NCI-H2107 (cell line): ENCODE results near the gene COL27A1.

Experiments
- DNase-seq: peaks from one replicate; lab custom pipeline; 2025; lab: John Stamatoyannopoulos, UW

Gene COL27A1

DNA sequence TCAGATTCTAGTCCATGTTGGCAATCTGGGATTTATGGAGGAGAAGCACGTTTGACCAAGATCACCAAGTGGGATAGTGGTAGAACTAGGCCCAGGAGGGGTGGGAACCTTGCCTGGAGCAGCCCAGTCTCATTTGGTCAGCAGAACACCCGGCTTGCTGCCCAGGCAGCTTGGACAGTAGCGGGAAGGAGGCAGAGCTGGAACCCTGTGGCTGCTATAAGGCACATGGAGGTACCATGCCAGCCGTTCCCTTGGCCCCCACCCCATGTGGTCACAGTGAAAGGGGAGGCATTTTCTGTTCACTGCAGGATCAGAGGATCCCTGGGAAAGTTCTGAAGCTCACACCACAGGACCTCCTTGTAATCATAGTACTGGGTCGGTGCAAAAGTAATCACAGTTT lies 92.2 kb downstream of the COL27A1 start:
- no peak for DNase-seq

DNA sequence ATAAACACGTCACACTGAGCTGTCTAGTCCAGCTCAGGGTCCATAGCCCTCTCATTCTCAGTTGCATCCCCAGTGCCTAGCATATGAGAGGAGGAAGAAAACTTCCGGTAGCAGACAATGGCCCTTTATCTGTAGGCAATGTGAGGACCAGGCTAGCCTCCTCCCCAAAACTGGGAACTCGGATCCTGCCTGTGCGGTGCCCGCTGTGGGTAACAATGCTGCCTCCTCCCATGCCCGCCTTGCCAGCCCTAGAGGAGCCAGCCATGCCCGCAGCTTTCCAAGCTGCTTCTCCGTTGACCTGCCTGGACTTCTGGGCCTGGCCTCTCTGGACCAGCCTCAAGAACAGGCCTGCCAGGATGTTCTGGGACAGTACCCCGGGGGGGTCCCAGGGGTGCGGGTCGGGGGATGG lies 93.0 kb downstream of the COL27A1 start:
- DNase-seq = no peak

DNA sequence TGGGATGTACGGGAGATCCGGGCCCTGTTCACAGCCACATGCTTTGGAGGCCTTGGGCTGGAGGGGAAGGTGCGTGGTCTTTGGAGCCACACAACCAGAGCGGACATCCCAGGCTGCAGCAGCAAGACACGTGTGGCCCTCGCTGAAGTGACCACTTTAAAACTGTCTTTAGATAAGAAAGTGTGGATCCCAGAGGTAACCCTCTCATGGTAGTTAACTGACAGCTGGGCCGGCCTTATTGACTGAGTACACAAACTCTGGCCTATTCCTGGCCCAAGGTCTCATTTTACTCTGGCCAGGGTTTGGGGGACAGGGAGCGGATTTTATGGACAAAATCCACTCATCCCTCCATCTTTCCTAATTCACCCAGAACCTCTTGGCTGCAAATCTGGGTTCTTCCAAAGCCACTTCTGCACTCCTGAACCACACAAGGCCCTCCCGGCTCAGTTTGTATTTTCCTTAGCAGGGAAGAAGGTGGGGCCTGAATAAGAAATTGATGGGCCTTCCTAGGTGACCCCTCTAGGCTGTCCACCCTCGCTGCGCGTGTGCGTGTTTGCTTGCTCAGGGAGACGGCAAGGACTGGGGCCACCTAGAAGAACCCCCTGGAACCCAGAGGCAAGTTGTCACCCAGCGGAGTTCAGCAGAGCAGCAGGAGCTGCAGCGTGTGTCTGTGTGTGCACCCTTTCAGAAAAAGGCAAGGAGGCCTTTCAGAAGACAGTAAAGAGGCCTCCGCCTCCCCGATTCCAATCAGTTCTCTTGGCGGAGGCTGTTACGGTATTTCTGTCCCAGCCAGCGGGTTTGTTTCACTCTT lies 94.3 kb downstream of the COL27A1 start:
- no peak for DNase-seq

DNA sequence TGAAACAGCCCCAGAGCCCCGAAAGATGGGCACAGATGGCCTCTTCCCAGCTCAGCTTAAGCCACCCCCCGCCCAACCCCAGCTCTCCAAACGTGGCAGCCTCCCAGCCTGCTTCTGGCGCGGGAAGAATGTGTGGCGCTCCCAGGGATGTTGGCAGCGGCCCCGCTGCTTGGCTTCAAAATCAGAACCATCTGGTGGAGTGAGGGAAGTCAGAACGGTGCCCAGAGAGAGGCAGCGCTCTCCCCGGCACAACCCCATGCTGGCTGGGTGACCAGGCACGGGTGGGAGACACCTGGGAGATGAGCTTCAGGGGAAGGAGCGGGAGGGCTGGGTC lies 94.9 kb downstream of the COL27A1 start:
- no peak for DNase-seq

DNA sequence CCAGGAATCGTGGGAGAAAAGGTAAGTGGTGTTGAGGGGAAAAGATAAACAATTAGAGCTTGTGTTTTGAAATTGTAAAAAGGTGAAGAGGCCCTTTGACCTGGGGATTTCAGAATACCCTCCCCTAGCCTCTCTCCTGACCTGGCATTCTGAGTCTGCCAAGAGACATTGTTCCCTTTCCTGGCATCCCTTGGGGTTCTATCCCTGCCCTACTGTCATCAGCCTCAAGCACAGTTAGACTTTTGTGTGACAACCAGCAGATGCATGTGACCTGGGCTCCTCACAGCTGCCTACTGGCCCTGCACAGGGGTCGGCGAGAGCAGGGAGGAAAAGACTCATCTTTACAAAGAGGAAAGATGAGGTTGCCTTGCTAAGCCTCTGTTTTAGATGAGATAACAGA lies 95.3 kb downstream of the COL27A1 start:
- no peak for DNase-seq

DNA sequence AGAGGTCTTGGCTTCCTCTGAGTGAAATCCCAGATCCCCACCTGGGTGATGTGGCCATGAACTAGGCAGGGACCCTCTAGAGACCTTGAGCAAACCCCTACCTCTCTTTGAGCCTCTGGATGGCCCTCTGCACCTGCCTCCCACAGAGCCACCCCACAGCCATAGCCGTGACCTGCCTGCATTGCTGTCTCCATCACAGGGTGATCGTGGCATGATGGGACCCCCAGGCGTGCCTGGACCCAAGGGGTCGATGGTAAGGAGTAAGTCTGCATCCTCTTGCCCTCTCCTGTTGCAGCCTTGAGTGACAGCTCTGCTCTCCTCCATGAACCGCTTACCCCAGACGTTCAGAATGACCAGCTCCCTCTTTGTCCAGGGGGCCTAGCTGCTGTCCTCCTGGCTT lies 97.1 kb downstream of the COL27A1 start:
- DNase-seq = no peak

DNA sequence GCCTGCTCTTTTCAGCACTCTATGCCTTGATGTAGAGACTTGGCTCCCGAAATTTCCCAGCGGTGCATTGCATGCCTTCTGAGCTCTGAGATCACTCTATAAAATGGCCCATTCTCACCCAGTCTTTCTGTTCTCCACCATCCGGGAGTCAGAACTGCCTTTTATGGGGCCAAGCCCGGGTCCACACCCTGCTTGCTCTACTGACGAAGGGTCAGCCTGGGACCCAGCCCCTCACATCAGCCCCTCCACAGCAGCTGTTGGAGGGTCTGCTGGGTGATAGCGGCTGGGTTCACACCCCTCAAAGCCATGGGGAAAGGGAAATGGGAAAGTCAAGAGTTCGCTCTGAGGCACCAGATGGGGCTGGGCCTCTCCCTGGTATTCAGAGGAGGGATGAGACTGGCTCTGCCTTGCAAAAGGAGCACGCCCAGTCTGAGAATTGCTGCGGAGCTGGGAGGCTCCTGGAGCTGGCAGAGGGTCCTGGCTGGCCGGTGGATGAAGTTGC lies 101.5 kb downstream of the COL27A1 start:
- DNase-seq = no peak

DNA sequence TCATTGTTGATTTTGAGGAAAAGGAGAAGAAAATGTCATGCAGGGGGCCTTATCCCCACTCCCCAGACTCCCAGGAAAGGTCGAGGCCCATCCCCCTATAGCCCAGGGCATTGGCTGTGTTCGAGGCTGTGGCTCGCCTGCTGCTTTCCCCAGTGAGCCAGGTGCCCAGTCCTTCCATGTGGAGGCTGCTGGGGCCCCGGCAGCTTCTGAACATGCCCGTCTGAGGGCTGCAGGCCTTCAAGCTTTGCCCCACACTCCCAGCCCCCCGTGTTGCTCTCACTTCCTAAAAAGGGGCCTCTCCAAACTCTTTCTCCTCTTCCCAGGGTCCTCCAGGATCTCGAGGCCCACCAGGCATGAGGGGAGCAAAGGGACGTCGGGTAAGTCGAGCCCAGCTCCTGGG lies 102.9 kb downstream of the COL27A1 start:
- DNase-seq = no peak

DNA sequence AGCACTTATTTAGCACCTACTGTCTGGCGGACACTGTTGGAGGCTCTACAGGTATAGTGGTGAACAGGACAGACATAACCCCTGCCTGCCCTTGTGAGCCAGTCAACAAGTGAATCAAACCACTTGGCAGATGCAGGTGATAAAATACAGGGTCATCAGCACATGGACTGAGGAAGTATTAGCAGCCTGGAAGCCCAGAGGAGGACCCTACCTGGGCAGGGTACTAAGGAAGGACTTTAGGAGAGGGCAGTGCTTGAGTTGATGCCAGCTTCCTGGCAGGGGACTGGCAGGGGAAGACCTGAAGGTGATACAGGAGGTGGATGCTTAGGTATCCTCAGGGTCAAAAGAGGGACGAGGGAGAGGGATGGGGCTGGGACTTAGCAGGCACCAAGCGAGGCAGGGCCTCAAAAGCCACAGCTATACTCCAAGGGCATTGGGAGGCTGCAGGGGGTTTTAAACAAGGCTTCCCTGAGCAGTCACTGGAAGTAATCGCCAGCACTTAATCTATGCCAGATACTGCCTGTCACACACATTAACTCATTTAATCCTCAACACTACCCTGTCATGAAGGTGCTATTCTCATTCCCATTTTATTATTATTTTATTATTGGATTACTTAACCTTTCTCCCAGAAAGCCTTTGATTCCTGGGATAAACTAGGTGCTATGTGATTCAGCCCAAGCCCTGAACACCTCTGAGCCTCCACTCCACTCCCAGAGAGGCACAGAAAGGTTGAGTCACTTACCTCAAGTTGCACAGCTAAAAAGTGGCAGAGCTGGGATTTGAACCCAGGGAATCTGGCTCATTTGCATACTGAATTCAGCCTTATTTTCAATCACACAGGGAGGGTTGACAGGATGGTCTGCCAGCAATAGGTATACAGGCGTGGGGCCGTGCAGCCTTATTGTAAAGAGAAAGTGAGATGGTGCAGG lies 103.8 kb downstream of the COL27A1 start:
- DNase-seq = no peak

DNA sequence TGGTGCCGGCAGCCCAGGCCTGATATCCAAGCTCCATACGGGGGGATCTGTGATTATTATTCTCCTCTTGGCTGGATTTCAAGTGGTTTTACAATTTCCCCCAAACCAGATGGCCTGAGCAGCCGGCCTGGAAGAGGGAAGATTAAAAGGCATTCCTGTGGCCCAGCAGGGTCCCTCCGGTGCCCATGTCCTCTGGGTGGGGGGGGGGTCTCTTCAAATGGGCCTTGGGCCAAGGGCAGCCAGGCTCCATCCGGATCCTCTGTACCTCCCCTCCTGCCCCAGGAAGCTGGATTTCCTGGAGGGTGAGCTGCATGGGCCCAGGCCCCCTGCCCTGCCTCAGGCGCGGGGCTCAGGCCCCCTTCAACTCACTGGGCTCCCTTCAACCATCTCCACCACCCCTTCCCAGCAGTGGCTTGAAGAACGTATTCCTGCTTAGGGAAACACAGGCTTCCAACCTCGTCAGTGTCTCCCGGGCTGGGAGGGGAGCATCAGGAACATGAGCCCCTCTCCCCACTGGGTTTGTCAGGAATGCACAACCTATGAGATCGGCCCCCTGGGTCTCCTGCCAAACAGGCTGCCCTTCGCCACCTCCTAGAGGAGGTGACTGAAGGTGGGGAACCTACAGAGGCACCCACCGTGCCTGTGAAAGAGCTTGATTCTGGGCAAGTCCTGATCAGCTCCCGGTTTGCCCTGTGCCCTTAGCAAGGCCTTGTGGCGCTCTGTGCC lies 104.6 kb downstream of the COL27A1 start:
- no peak for DNase-seq

DNA sequence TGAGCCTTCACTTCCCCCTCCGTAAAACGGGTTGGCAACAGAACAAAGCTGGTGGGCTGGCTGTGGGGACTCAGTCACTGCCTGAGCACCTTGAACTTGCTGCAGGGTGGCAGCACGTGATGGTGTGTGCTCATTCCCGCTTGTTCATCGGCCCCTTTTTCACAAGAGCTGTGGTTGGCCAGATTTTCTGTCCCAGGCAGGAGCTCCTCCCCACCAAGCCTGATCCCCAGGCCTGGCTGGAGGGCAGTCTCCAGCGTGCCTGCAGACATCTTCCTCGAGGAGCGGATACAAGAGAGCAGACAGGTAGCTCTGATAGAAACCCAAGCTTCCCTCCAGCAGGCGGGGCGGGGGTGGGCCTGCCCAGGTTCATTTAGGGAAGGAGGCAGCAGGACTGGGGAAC lies 105.7 kb downstream of the COL27A1 start:
- no peak for DNase-seq

DNA sequence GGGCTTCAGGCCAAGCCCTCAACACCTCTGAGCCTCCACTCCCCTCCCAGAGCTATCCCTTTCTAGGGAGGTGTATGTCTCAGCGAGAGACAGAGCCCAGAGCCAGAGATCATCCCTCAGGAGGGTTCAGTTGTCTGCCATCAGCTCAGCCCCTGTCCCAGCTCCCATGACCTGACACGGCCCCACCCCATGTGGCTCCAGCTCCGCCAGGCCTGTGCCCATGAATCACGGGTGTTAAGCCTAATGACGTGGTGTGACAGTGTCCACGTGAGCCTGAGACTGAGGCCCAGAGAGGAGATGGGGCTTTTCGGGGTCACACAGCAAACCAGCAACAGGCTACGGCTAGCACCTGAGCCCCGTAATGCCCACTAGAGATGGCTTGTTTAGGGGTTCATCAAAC lies 106.7 kb downstream of the COL27A1 start:
- no peak for DNase-seq

DNA sequence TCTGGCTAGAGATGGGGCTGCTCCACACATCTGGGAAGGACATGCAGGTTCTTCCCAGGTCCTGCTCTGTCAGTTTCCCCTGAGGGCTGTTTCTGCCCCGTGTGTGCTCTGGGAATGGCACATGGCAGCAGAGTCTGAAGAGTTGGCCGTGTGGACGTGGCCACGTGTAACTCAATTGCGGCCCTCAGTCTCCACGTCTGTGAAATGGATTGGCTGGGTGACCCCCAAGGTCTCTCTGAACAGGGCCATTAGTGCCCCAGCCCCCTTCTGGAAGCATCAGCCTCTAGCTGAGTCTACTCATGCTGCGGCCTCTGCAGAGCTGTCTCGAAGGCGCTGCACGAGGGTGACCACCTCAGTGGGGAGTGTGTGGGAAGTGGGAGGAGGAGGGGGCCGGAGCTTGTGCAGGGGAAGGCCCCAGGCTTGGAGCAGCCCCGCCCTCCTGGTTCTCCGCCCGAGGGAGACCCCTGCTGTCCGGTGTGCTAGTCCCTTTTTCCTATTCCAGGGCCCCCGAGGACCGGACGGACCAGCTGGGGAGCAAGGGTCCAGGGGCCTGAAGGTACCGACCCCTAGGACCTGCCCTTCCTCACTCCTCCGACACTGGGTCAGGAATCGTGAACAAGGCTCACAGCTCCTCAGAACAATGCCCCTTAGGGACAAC lies 108.6 kb downstream of the COL27A1 start:
- DNase-seq = no peak

DNA sequence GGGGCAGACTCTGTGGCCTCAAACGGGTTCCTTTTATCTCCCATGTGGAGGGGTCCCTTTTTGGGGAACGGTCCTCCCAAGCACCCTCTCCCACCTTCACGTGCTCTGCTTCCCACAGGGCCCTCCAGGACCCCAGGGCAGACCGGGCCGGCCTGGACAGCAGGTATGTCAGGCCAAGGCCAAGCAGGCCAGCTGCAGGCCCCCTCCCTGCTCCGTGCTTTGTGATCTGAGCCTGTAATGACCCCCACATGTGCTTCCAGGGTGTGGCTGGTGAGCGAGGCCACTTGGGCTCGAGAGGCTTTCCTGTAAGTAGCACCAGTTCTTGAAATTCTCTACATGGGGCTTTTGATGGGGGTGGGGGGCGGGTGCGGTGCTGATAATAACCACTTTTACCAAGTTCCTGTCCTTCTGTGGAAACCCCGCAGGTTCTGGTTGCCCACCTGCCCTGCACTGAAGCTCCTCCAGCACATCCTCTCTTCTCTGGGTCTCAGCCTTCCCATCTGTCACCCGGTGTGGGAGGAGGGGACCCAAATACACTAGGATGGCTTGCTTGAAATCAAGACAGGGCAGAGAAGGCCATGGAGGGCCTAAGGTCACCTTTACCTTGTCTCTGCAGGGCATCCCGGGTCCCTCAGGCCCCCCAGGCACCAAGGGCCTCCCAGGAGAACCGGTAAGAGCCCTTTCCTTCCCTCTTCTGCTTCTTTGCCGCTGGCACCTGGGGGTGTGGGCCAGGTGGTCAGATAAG lies 109.6 kb downstream of the COL27A1 start:
- no peak for DNase-seq

DNA sequence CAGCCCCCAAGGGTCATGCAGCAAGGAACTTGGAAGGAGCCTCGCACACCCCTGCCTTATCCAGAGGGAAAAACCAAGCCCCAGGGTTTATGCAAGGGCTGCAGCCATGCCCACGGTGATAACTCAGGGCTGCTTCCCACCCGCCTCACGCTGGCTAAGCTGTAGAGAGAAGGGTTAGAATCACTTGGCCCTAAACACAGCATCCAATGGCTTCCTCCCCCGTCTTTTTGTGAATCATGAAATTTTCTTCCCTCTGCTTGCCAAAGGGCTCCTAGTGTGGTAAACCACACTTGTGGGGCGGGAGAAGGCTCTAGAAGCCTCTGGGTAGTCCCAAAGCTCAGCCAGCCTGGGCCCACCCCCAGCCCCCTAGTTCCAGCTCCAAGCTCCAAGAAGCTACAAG lies 111.6 kb downstream of the COL27A1 start:
- no peak for DNase-seq

DNA sequence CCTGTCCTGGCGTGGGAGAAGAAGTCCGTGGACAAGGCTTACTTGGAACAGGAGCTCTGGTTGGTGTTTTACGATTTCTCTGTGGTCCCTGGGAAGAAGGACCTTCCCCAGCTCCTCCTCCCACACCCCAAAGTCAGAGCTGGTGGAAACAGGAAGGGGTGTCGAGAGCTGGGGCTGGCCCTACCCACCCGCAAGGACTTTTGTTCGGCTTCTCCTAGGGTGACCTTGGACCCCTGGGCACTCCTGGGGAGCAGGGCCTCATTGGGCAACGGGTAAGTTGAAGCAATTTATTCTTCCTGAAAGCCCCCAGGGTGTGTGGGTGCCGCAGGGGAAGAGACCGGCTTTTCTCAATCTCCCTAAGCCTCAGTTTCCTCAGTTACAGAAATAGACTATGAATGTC lies 113.7 kb downstream of the COL27A1 start:
- DNase-seq = no peak

DNA sequence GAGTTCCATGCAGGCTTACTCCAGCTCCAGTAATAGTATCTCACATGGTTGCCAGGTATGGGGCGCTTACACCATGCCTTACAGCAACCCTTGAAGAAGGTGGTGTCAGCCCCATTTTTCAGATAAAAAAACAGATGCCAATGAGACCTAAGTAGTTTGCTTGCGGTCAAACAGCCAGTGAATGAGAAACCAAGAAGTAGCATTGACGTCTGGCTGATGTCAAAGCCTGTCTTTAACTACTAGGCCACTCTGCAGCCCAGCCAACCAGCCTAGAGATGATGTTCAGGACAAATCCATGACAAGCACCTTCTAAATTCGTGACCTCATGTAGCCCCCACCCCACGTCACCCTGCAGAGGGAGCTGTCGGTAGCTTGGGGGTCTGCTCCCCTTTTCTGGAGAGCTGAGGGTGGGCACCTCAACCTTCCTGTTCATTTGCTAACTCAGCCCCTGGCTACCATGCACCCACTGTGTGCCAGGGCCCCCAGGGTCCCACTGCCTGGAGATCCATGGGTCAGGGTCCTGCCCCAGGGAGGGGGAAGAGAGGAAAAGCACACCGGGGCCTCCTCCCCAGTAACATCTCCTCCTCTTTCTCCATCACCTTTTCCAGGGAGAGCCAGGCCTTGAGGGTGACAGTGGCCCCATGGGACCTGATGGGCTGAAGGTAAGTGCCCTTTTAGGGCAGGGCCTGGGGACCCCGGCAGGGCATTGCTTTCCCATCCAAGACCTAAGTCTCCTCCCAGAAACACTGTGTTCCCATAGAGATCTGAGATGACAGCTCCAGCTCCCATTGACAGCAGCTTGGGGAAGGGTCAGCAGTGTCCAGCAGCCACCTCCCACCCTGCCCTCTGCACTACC lies 115.0 kb downstream of the COL27A1 start:
- DNase-seq = no peak

DNA sequence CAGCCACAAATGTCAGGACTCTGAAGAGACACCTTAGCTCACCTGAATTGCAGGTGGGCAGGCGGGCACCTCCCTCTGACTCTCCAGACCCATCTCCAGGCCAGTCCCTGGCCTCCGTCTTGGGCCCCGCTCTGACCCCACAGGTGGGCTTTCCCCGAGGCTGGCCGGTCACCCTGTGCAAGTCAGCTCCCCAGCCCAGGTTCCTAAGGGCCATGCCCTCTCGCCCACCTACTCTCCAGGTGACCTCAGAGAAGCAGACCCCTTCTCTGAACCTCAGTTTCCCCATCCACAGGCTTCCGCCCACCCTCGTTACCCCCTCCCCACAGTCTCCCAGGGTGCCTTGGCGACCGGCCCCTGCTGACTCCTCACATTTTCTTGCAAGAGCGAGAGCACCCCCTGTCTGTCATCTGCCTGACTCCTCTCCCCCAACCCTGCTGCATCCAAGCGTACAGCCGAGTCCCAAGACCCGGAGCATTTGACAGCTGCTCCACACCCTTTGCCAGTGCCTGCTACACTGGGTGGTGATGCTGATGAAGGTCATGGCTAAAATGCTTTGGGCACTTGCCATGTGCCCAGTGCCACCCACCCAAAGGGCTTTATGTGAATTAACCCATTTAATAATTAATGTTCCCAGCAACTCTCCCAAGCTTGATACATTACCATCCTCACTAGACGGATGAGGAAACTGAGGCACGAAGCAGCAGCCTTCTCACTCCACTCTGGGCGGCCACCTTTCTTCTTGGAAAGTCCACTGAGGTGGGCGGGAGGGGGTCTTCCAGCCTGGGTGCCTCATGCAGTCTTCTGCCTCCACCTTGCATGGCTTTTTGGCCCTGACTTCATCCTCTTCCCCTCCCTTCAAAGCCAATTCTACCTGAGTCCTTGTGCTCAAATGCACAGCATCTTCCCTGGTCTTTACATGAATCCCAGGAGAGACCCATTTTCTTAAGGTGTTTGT lies 116.5 kb downstream of the COL27A1 start:
- DNase-seq = no peak
